ENCODE results near the gene ABHD11.

DNA sequence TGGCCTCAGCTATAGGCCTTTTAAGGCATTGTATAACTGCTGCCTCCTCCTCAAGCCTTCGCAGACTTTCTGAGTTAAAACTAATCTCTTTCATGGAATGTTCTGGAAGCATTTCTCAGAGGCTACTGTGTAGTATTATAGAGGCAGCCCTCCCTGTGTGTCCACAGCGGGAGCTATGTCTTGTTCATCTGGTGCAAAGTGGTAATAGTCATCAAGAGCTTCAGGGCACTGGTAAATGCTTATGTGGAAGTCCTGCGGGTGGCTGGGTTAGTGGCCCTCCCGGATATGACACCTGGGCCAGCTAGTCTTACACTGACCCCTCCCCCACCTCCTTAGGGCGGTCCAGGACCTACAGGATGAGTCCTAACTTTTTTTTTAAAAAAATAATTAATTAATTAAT lies 2.2 kb upstream of the ABHD11 start:
- TF ChIP-seq EZH2 (IDR thresholded peaks at IDR 0.05; ENCODE audit: insufficient read depth, poor library complexity, severe bottlenecking) (no peak), EZH2phosphoT487 (IDR thresholded peaks at IDR 0.05; ENCODE audit: insufficient read depth, low read depth) (no peak)
